ENCODE data around the gene TOX3. TPM values are rescaled to one million over a fixed set of nuclear protein-coding genes. Genes with fewer than 3 reads are reported as not detected.

TOX3 gene
- total and polyA plus RNA-seq, 2 experiments from 2014 or later: 9.8 to 15.6 TPM

GRCh38 chr16:52518884-52519283 is 28.1 kb downstream of the TOX3 start:
- no peaks in the 10 kb centered on the region for H3K9me3 Mint-ChIP-seq
- DNase-seq (ENCODE audit: low spot score) (no peak), ATAC-seq (no peak)
- Histone ChIP-seq H3F3A (replicated peaks; ENCODE audit: low read depth) (no peaks in the 10 kb centered on the region), H3K36me3 (ENCODE audit: insufficient read depth) (no peaks in the 10 kb centered on the region), H3K27me3 (ENCODE audit: insufficient read depth) (no peaks in the 10 kb centered on the region), H4K20me1 (replicated peaks; ENCODE audit: insufficient read depth) (peaks cover 7% of the 10 kb centered on the region; the same call in 1 of the 2 replicates), H3K27ac (ENCODE audit: low read depth) (no peak overlapping the region), H3K4me2 (no peak overlapping the region), H3K79me2 (replicated peaks; ENCODE audit: insufficient read depth) (peaks cover 71% of the 10 kb centered on the region), H3K4me3 (no peak overlapping the region), H2AFZ (no peak overlapping the region), H3K4me1 (ENCODE audit: insufficient read depth) (peaks cover 33% of the 10 kb centered on the region), H3K9me2 (ENCODE audit: insufficient read depth) (peaks cover 4% of the 10 kb centered on the region; the same call in 1 of the 2 replicates)
- H3K27ac Mint-ChIP-seq: no peak overlapping the region
- H3K36me3 Mint-ChIP-seq (ENCODE audit: low read depth): peaks cover 3% of the 10 kb centered on the region; the same call in 2 of the 3 replicates
- TF ChIP-seq CREB1 (CRISPR knock-in tag; IDR thresholded peaks at IDR 0.05; ENCODE audit: low read depth): no peak
- no peak for TF ChIP-seq EZH2 (IDR thresholded peaks at IDR 0.05; ENCODE audit: low read depth, unreplicated experiment)
- no peak for TF ChIP-seq POLR2AphosphoS5 (IDR thresholded peaks at IDR 0.05; ENCODE audit: low read depth)
- no peak for TF ChIP-seq ZNF331 (CRISPR knock-in tag; IDR thresholded peaks at IDR 0.05; ENCODE audit: low read depth)
- no peak for TF ChIP-seq NANOG (IDR thresholded peaks at IDR 0.05; ENCODE audit: borderline replicate concordance)
- no peak for TF ChIP-seq EZH2phosphoT487 (IDR thresholded peaks at IDR 0.05; ENCODE audit: unreplicated experiment)
- no peak for TF ChIP-seq JUNB (IDR thresholded peaks at IDR 0.05; ENCODE audit: unreplicated experiment)
- TF ChIP-seq STAT1 (IDR thresholded peaks at IDR 0.05; ENCODE audit: unreplicated experiment): no peak
- TF ChIP-seq ZNF114 (CRISPR knock-in tag; IDR thresholded peaks at IDR 0.05): no peak
- TF ChIP-seq, protein P1, sequence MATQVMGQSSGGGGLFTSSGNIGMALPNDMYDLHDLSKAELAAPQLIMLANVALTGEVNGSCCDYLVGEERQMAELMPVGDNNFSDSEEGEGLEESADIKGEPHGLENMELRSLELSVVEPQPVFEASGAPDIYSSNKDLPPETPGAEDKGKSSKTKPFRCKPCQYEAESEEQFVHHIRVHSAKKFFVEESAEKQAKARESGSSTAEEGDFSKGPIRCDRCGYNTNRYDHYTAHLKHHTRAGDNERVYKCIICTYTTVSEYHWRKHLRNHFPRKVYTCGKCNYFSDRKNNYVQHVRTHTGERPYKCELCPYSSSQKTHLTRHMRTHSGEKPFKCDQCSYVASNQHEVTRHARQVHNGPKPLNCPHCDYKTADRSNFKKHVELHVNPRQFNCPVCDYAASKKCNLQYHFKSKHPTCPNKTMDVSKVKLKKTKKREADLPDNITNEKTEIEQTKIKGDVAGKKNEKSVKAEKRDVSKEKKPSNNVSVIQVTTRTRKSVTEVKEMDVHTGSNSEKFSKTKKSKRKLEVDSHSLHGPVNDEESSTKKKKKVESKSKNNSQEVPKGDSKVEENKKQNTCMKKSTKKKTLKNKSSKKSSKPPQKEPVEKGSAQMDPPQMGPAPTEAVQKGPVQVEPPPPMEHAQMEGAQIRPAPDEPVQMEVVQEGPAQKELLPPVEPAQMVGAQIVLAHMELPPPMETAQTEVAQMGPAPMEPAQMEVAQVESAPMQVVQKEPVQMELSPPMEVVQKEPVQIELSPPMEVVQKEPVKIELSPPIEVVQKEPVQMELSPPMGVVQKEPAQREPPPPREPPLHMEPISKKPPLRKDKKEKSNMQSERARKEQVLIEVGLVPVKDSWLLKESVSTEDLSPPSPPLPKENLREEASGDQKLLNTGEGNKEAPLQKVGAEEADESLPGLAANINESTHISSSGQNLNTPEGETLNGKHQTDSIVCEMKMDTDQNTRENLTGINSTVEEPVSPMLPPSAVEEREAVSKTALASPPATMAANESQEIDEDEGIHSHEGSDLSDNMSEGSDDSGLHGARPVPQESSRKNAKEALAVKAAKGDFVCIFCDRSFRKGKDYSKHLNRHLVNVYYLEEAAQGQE (IDR thresholded peaks at IDR 0.05; ENCODE audit: unreplicated experiment): no peak
- TF ChIP-seq, protein P2, sequence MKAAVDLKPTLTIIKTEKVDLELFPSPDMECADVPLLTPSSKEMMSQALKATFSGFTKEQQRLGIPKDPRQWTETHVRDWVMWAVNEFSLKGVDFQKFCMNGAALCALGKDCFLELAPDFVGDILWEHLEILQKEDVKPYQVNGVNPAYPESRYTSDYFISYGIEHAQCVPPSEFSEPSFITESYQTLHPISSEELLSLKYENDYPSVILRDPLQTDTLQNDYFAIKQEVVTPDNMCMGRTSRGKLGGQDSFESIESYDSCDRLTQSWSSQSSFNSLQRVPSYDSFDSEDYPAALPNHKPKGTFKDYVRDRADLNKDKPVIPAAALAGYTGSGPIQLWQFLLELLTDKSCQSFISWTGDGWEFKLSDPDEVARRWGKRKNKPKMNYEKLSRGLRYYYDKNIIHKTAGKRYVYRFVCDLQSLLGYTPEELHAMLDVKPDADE (IDR thresholded peaks at IDR 0.05): no peak
- TF ChIP-seq CTCF (conservative IDR thresholded peaks at IDR 0.05; ENCODE audit: low read depth in 2 of 2): no peak
- no peak for TF ChIP-seq ZNF462 (CRISPR knock-in tag; IDR thresholded peaks at IDR 0.05)
- peaks cover 2% of the 10 kb centered on the region for H3K27me3 Mint-ChIP-seq (ENCODE audit: insufficient read depth, low read depth, poor library complexity)
- H3K4me1 Mint-ChIP-seq: peaks cover 31% of the 10 kb centered on the region
- H3K4me3 Mint-ChIP-seq: no peak overlapping the region
